GM11168 (cell line): ENCODE results near the gene TLR3.

ENCODE experiments used
- in situ Hi-C: fragments of 300-500 bp; cut with MboI; formaldehyde crosslinking; loops from one replicate; pipeline ENCODE4 v1.12.0; 2022; ENCODE audit warnings: low sequenced_read_pairs; ENCODE audit not compliant: unreplicated experiment

Gene TLR3

GRCh38 chr4:186104114-186104889 is 35.3 kb downstream of the TLR3 start, which contains the start of gene FAM149A:
TSS of gene FAM149A (plus strand) at chr4:186104704.
- in situ Hi-C loops, result no loop called here

- in situ Hi-C loops, result no loop called here
Measured at GRCh38 chr4:186104890-186105646, 36.1 kb downstream of the TLR3 start.

GRCh38 chr4:186105647-186106321 is 36.8 kb downstream of the TLR3 start:
- in situ Hi-C loops, result no loop called here

GRCh38 chr4:186107947-186108346 is 39.0 kb downstream of the TLR3 start:
- in situ Hi-C loops, result no loop called here

GRCh38 chr4:186108391-186108790 is 39.4 kb downstream of the TLR3 start:
- in situ Hi-C loops, result no loop called here

- in situ Hi-C loops, result no loop called here
Measured at GRCh38 chr4:186109245-186109644, 40.3 kb downstream of the TLR3 start.

GRCh38 chr4:186116697-186117096 is 47.7 kb downstream of the TLR3 start:
- in situ Hi-C loops, result no loop called here

- in situ Hi-C loops, result no loop called here
Measured at GRCh38 chr4:186118582-186118981, 49.6 kb downstream of the TLR3 start.

- in situ Hi-C loops, result no loop called here
Measured at GRCh38 chr4:186121057-186121456, 52.1 kb downstream of the TLR3 start.

- in situ Hi-C loops, result no loop called here
Measured at GRCh38 chr4:186128842-186129241, 59.9 kb downstream of the TLR3 start.

- in situ Hi-C loops, result no loop called here
Measured at GRCh38 chr4:186131935-186132334, 63.0 kb downstream of the TLR3 start.

- in situ Hi-C loops, result no loop called here
Measured at GRCh38 chr4:186132577-186133242, 63.8 kb downstream of the TLR3 start.

- in situ Hi-C loops, result no loop called here
Measured at GRCh38 chr4:186134257-186134656, 65.3 kb downstream of the TLR3 start.

- in situ Hi-C loops, result no loop called here
Measured at GRCh38 chr4:186134861-186135260, 65.9 kb downstream of the TLR3 start.

GRCh38 chr4:186137196-186137794 is 68.3 kb downstream of the TLR3 start:
- in situ Hi-C loops, result no loop called here
